ENCODE data around the gene FGF22.

Gene FGF22

DNA sequence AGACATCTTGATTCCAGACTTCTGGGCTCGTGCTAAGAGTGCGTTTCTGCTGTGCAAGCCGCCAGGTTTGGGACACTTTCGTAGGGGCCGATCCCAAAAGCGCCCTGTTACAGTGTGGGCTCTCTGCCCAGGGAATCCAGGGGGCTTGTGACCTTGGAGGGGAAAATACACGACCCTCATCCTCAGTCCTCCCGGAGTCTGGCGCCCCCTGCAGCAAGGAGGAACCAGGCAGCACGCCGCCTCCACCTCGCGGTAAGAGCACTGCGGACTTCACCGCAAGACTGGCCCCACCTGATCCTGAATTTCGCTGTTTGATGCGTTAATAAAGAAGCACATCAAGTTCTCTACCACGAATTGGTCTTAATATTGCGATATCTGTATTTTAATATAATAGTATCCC is 11.5 kb upstream of the FGF22 start:
- no peak for TF ChIP-seq YY1 (IDR thresholded peaks at IDR 0.05; ENCODE audit: low read depth)
- no peak for TF ChIP-seq CEBPB (IDR thresholded peaks at IDR 0.05)
- TF ChIP-seq RAD21 (IDR thresholded peaks at IDR 0.05; ENCODE audit: low read depth), result peak; percentile 44; the same call in 1 of the 2 replicates
- TF ChIP-seq, protein P1, sequence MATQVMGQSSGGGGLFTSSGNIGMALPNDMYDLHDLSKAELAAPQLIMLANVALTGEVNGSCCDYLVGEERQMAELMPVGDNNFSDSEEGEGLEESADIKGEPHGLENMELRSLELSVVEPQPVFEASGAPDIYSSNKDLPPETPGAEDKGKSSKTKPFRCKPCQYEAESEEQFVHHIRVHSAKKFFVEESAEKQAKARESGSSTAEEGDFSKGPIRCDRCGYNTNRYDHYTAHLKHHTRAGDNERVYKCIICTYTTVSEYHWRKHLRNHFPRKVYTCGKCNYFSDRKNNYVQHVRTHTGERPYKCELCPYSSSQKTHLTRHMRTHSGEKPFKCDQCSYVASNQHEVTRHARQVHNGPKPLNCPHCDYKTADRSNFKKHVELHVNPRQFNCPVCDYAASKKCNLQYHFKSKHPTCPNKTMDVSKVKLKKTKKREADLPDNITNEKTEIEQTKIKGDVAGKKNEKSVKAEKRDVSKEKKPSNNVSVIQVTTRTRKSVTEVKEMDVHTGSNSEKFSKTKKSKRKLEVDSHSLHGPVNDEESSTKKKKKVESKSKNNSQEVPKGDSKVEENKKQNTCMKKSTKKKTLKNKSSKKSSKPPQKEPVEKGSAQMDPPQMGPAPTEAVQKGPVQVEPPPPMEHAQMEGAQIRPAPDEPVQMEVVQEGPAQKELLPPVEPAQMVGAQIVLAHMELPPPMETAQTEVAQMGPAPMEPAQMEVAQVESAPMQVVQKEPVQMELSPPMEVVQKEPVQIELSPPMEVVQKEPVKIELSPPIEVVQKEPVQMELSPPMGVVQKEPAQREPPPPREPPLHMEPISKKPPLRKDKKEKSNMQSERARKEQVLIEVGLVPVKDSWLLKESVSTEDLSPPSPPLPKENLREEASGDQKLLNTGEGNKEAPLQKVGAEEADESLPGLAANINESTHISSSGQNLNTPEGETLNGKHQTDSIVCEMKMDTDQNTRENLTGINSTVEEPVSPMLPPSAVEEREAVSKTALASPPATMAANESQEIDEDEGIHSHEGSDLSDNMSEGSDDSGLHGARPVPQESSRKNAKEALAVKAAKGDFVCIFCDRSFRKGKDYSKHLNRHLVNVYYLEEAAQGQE (IDR thresholded peaks at IDR 0.05; ENCODE audit: low read depth), result no peak
- no peak for TF ChIP-seq EGR1 (IDR thresholded peaks at IDR 0.05)
- TF ChIP-seq TEAD4 (IDR thresholded peaks at IDR 0.05), result no peak

DNA sequence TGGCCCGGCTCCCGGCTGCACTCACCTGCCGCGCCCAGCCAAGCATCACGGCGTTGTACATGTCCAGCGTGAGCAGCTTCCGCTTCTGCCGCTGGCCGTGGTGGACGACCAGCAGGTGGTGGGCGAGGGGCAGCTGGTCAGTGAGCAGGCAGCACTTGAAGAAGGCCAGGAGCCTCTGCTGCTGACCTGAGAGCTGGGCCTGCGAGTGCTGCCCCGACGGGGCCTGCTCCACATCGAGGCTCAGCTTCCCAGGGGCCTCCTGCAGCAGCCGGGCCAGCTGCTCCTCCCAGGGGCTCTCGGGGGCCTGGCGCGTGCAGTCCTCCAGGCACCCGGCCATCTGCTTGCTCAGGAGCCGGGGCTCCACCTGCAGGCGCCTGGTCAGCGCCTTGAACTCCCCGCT is 10.2 kb upstream of the FGF22 start:
- TF ChIP-seq, protein P2, sequence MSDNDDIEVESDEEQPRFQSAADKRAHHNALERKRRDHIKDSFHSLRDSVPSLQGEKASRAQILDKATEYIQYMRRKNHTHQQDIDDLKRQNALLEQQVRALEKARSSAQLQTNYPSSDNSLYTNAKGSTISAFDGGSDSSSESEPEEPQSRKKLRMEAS (IDR thresholded peaks at IDR 0.05), result peak; percentile 77
- TF ChIP-seq, protein P1 (IDR thresholded peaks at IDR 0.05; ENCODE audit: low read depth), result 0 out of 2 replicates have a peak, but pooled peaks have one; percentile 41
- TF ChIP-seq EP300 (IDR thresholded peaks at IDR 0.05; ENCODE audit: borderline replicate concordance) (peak; percentile 34; the same call in 1 of the 2 replicates), ZBTB7A (IDR thresholded peaks at IDR 0.05; ENCODE audit: low read depth) (peak; percentile 48; the same call in 1 of the 2 replicates), NFIC (IDR thresholded peaks at IDR 0.05) (0 out of 2 replicates have a peak, but pooled peaks have one; percentile 5), TCF12 (IDR thresholded peaks at IDR 0.05; ENCODE audit: low read depth) (peak; percentile 58)

DNA sequence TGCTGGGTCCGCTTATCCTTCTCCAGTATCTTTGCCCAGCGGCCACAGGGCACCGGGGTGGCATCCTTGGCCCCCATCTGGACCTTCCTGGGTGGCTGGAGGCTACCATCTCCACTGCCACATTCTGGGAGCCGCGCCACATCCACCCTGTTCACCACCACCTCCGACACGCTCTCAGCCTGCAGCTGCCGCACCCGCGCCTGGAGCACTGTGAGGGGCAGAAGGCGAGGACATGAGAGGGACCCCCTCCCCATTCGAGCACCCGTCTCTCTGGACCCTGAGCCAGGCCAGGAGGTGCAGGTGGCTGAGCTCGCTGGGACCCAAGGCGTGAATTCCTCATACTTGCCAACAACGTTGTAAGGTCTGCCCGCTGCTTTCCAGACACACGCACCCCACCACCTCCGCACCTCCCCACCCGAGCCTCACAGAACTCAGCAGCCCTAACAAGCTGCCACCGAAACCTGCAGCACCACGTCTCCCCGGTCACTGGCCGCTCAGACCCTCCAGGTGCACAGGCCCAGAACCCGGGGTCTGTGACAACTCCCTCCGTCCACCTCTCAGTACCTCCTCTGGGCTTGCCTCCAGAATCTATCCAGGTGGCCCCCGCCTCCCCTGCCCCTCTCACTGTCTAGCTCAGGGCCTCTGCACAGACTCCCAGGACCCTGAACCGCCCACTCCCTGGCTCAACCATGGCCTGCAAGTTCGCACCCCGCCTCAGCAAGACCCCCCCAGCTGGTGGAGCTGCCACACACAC is 9.5 kb upstream of the FGF22 start:
- TF ChIP-seq YY1 (IDR thresholded peaks at IDR 0.05; ENCODE audit: low read depth) (no peak), NFIC (IDR thresholded peaks at IDR 0.05) (no peak), TAF1 (IDR thresholded peaks at IDR 0.05; ENCODE audit: low read depth) (no peak)

DNA sequence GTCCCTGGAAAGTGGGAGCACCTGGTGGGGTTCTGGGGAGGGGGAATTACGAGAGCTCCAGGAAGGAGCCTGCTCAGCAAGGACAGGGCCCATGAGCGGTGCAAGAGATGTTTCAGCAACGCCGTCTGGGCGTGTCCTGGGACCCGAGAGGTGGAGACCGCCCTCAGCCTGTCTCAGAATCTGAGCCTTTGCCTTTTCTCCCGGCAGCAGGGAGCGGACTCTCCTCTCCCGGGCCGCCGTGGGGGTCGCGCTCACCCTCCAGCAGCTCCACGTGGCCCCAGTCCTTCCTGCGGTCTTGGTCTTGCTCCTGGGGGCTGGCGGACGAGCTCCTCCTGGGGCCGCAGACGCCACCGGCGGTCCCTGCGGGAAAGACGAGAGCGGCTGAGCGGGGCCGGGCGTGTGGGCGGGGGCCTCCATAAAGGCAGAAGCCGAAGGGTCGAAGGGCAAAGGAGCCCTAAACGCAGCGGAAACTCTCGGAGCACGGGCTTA is 7.1 kb upstream of the FGF22 start:
- TF ChIP-seq FOXM1 (IDR thresholded peaks at IDR 0.05; ENCODE audit: borderline replicate concordance, low read depth) (no peak), NFIC (IDR thresholded peaks at IDR 0.05) (no peak), TEAD4 (IDR thresholded peaks at IDR 0.05) (no peak), CEBPB (IDR thresholded peaks at IDR 0.05) (no peak), RAD21 (IDR thresholded peaks at IDR 0.05; ENCODE audit: low read depth) (no peak)
- TF ChIP-seq, protein P2 (IDR thresholded peaks at IDR 0.05), result peak; percentile 43; the same call in 1 of the 2 replicates

DNA sequence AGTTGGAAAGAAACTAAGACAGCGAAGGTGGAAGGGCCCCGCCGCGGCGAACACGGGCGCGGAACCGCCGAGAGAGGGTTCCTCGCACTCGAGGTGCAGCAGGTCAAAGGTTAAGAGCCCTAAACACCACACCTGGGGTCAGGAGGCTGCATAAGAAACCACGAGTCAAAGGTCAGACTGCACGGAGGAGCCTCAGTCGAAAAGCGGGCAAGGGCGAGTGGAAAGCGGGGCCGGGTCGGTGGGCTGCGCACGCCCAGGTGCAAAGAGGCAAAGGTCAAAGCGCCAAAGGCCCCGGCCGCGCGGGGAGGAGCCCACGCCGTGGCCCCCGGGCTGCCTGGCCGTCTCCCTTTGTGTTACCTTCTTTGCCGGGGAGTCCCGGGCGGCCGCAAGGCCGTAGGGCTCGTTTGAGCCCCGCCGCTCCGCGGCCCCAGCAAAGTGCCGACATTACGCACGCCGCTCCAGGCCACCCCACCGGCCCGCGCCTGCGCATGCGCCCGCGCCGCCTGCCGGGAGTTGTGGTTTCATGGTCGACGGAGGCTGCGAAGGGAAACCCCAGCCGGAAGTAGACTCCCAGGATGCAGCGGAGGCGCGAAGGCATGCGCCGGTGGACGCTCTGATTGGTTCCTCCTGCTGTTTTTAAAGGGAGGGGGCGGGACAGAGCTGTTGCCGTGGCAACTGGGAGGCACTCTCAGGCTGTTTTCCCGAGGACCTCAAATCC is 6.5 kb upstream of the FGF22 start, which contains the start of gene POLRMT:
TSS of gene POLRMT (minus strand) at position 470 of the 718 bp plus-strand sequence. CDS start at position 445, 25 bp downstream.
- no peak for TF ChIP-seq EP300 (IDR thresholded peaks at IDR 0.05; ENCODE audit: borderline replicate concordance)
- no peak for TF ChIP-seq NFIC (IDR thresholded peaks at IDR 0.05)
- 0 out of 2 replicates have a peak, but pooled peaks have one; percentile 9 for TF ChIP-seq CREB1 (IDR thresholded peaks at IDR 0.05; ENCODE audit: low read depth)
- peak; percentile 59 for TF ChIP-seq FOXM1 (IDR thresholded peaks at IDR 0.05; ENCODE audit: borderline replicate concordance, low read depth)
- TF ChIP-seq, protein P3, sequence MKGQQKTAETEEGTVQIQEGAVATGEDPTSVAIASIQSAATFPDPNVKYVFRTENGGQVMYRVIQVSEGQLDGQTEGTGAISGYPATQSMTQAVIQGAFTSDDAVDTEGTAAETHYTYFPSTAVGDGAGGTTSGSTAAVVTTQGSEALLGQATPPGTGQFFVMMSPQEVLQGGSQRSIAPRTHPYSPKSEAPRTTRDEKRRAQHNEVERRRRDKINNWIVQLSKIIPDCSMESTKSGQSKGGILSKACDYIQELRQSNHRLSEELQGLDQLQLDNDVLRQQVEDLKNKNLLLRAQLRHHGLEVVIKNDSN (IDR thresholded peaks at IDR 0.05), result no peak
- peak; percentile 65; the same call in 1 of the 2 replicates for TF ChIP-seq YY1 (IDR thresholded peaks at IDR 0.05; ENCODE audit: low read depth)
- TF ChIP-seq, protein P2 (IDR thresholded peaks at IDR 0.05), result peak; percentile 92
- peak; percentile 58 for TF ChIP-seq TEAD4 (IDR thresholded peaks at IDR 0.05)
- TF ChIP-seq RAD21 (IDR thresholded peaks at IDR 0.05; ENCODE audit: low read depth), result no peak
- peak; percentile 43; the same call in 1 of the 2 replicates for TF ChIP-seq TAF1 (IDR thresholded peaks at IDR 0.05; ENCODE audit: low read depth)
- TF ChIP-seq, protein P1 (IDR thresholded peaks at IDR 0.05; ENCODE audit: low read depth), result no peak
- no peak; the same call in 1 of the 2 replicates for TF ChIP-seq TCF12 (IDR thresholded peaks at IDR 0.05; ENCODE audit: low read depth)
- no peak for TF ChIP-seq CEBPB (IDR thresholded peaks at IDR 0.05)
- TF ChIP-seq EGR1 (IDR thresholded peaks at IDR 0.05), result no peak; the same call in 1 of the 2 replicates
- TF ChIP-seq ZBTB7A (IDR thresholded peaks at IDR 0.05; ENCODE audit: low read depth), result peak; percentile 55; the same call in 1 of the 2 replicates
